ENCODE results near the gene ANKS6. TPM values are rescaled to one million over a fixed set of nuclear protein-coding genes. Genes with fewer than 3 reads are reported as not detected.

Gene ANKS6
- total RNA-seq, 1 experiment from 2014 or later, result 39.2 TPM

DNA sequence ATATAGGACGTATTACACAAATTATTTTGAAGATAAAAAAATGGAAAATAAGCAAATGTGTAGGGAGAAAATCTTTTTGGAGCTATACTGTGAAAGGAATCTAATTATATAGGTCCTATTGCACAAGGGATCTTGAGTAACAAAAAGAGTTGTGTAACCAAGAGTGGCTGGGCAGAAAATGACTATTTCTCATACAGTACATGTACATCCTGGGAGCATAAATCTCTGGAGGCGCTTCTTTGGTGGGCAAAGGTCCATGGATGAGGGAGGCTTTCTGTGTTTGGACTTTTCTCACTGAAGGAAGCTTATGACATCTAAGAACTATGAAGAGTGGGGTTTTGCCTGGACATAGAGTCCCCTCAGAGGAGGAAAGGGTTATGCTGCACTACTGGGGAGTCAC, 29.8 kb downstream of the ANKS6 start:
- Histone ChIP-seq H3K27ac (ENCODE audit: low read depth, low read length) (no peak overlapping the region), H3K4me3 (replicated peaks in 1 of 2; ENCODE audit: low read depth in 1 of 2, low read length in 2 of 2) (no peak overlapping the region), H2AFZ (ENCODE audit: low read depth, low read length, poor library complexity, severe bottlenecking) (no peak overlapping the region), H3K9me3 (ENCODE audit: control insufficient read depth in 1 of 2, insufficient read depth in 1 of 2, low read depth in 1 of 2, low read length in 2 of 2) (no peaks in the 10 kb centered on the region), H3K9ac (ENCODE audit: low read length) (no peak overlapping the region), H3K79me2 (ENCODE audit: insufficient read depth, low read length) (no peaks in the 10 kb centered on the region), H3K36me3 (ENCODE audit: control insufficient read depth in 1 of 2, insufficient read depth in 2 of 2, low read length in 2 of 2) (peaks cover 7 to 12% of the 10 kb centered on the region in 2 experiments; a peak in 3 of 4 replicates), H3K27me3 (ENCODE audit: insufficient read depth, low read length) (no peaks in the 10 kb centered on the region), H3K9me2 (ENCODE audit: insufficient read depth) (no peaks in the 10 kb centered on the region), H4K20me1 (ENCODE audit: insufficient read depth) (no peaks in the 10 kb centered on the region), H3K4me2 (ENCODE audit: low read length) (no peak overlapping the region), H3K4me1 (ENCODE audit: control insufficient read depth in 1 of 2, insufficient read depth in 2 of 2, low read length in 2 of 2) (no peaks in the 10 kb centered on the region)
- ChIA-PET CTCF (interaction anchor here (1.2 to 2.6 kb wide), 2 partner anchors 8 to 10 kb away, joined by 5 to 10 read pairs; no protein-coding TSS in a partner anchor), RAD21 (ENCODE audit: low non-redundant PET in 1 of 2, low total read pairs in 2 of 2, uncharacterized antibody in 2 of 2, unreplicated experiment in 2 of 2) (no interaction called here), POLR2A (no interaction called here)
- no peak for ATAC-seq
- DNase-seq (ENCODE audit: low read depth, low spot score), result no peak
- BruUV-seq (replicated peaks), result no TSS peak
- intact Hi-C loops (cut with micrococcal nuclease), result no loop called here
- TF ChIP-seq, protein P1, sequence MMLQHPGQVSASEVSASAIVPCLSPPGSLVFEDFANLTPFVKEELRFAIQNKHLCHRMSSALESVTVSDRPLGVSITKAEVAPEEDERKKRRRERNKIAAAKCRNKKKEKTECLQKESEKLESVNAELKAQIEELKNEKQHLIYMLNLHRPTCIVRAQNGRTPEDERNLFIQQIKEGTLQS (IDR thresholded peaks at IDR 0.05), result no peak
- TF ChIP-seq EZH2 (IDR thresholded peaks at IDR 0.05) (no peak), ZNF274 (IDR thresholded peaks at IDR 0.05; ENCODE audit: low read depth, low read length) (no peak), EZH2phosphoT487 (IDR thresholded peaks at IDR 0.05; ENCODE audit: borderline replicate concordance) (no peak), SP1 (IDR thresholded peaks at IDR 0.05; ENCODE audit: low read depth) (no peak), FOSL1 (IDR thresholded peaks at IDR 0.05; ENCODE audit: low read depth) (no peak), EGR1 (IDR thresholded peaks at IDR 0.05; ENCODE audit: low read depth) (no peak), ELF1 (IDR thresholded peaks at IDR 0.05; ENCODE audit: borderline replicate concordance, low read depth) (no peak), YY1 (IDR thresholded peaks at IDR 0.05; ENCODE audit: extremely low read depth, insufficient replicate concordance, low read depth, low read length) (no peak), CBX3 (IDR thresholded peaks at IDR 0.05; ENCODE audit: low read depth) (no peak), RAD21 (IDR thresholded peaks at IDR 0.05; ENCODE audit: low read depth) (no peak), JUND (IDR thresholded peaks at IDR 0.05) (no peak), ZFX (IDR thresholded peaks at IDR 0.05) (no peak), SRF (IDR thresholded peaks at IDR 0.05; ENCODE audit: low read depth) (no peak), CEBPB (IDR thresholded peaks at IDR 0.05; ENCODE audit: low read depth) (no peak), SIN3A (IDR thresholded peaks at IDR 0.05; ENCODE audit: low read depth) (no peak)
- TF ChIP-seq, protein P2, sequence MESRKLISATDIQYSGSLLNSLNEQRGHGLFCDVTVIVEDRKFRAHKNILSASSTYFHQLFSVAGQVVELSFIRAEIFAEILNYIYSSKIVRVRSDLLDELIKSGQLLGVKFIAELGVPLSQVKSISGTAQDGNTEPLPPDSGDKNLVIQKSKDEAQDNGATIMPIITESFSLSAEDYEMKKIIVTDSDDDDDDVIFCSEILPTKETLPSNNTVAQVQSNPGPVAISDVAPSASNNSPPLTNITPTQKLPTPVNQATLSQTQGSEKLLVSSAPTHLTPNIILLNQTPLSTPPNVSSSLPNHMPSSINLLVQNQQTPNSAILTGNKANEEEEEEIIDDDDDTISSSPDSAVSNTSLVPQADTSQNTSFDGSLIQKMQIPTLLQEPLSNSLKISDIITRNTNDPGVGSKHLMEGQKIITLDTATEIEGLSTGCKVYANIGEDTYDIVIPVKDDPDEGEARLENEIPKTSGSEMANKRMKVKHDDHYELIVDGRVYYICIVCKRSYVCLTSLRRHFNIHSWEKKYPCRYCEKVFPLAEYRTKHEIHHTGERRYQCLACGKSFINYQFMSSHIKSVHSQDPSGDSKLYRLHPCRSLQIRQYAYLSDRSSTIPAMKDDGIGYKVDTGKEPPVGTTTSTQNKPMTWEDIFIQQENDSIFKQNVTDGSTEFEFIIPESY (IDR thresholded peaks at IDR 0.05; ENCODE audit: extremely low read depth, insufficient replicate concordance, low read length), result no peak
- TF ChIP-seq, protein P3, sequence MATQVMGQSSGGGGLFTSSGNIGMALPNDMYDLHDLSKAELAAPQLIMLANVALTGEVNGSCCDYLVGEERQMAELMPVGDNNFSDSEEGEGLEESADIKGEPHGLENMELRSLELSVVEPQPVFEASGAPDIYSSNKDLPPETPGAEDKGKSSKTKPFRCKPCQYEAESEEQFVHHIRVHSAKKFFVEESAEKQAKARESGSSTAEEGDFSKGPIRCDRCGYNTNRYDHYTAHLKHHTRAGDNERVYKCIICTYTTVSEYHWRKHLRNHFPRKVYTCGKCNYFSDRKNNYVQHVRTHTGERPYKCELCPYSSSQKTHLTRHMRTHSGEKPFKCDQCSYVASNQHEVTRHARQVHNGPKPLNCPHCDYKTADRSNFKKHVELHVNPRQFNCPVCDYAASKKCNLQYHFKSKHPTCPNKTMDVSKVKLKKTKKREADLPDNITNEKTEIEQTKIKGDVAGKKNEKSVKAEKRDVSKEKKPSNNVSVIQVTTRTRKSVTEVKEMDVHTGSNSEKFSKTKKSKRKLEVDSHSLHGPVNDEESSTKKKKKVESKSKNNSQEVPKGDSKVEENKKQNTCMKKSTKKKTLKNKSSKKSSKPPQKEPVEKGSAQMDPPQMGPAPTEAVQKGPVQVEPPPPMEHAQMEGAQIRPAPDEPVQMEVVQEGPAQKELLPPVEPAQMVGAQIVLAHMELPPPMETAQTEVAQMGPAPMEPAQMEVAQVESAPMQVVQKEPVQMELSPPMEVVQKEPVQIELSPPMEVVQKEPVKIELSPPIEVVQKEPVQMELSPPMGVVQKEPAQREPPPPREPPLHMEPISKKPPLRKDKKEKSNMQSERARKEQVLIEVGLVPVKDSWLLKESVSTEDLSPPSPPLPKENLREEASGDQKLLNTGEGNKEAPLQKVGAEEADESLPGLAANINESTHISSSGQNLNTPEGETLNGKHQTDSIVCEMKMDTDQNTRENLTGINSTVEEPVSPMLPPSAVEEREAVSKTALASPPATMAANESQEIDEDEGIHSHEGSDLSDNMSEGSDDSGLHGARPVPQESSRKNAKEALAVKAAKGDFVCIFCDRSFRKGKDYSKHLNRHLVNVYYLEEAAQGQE (IDR thresholded peaks at IDR 0.05; ENCODE audit: low read depth), result no peak
- TF ChIP-seq, protein P4, sequence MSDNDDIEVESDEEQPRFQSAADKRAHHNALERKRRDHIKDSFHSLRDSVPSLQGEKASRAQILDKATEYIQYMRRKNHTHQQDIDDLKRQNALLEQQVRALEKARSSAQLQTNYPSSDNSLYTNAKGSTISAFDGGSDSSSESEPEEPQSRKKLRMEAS (IDR thresholded peaks at IDR 0.05), result no peak

Measured in HCT116 (cell line).